Stomach (tissue), 4 donors: ENCODE measurements around the gene NKIRAS2.

Experiments
- CTCF ChIP-seq, 7 experiments: fragments of 450-650 bp in 4 of 7; fragments of 200-600 bp in 3 of 7; sonication (generic) in 3 of 7; IDR thresholded peaks; one replicate each; pipeline ENCODE4 v1.5.1; 2016 to 2019; ENCODE audit warnings: antibody characterized with exemption in 7 of 7, control low read depth in 2 of 7, mild to moderate bottlenecking in 1 of 7
- EP300 ChIP-seq: sonication (generic); formaldehyde crosslinking; IDR thresholded peaks from one replicate; pipeline ENCODE4 v1.6.1; 2017; ENCODE audit warnings: antibody characterized with exemption
- POLR2A ChIP-seq, 4 donors: fragments of 450-650 bp; IDR thresholded peaks; one replicate each; pipeline ENCODE4 v1.6.1; 2016; ENCODE audit warnings: antibody characterized with exemption in 4 of 4, control low read depth in 2 of 4, mild to moderate bottlenecking in 1 of 4, moderate library complexity in 1 of 4

- TF ChIP-seq CTCF (IDR thresholded peaks at IDR 0.05) = peak in 2 of 7 experiments; percentile 15 to 21
- TF ChIP-seq POLR2A (IDR thresholded peaks at IDR 0.05) = no peak
- no peak for TF ChIP-seq EP300
Measured at GRCh38 chr17:42027961-42028790, 8.3 kb downstream of the NKIRAS2 start.
